HG02588 (cell line): ENCODE results near the gene PRR20C.
"Not testable (repeated sequence)": the region's sequence is repeated elsewhere in the genome, so short reads cannot be mapped to it uniquely, and the experiment has no call there.

Experiments used
- ATAC-seq: cut with Tn5 transposase; IDR thresholded peaks from one replicate; pipeline ENCODE4 v1.9.1; 2021; ENCODE audit warnings: mild to moderate bottlenecking, moderate library complexity; ENCODE audit not compliant: unreplicated experiment

The PRR20C gene

DNA sequence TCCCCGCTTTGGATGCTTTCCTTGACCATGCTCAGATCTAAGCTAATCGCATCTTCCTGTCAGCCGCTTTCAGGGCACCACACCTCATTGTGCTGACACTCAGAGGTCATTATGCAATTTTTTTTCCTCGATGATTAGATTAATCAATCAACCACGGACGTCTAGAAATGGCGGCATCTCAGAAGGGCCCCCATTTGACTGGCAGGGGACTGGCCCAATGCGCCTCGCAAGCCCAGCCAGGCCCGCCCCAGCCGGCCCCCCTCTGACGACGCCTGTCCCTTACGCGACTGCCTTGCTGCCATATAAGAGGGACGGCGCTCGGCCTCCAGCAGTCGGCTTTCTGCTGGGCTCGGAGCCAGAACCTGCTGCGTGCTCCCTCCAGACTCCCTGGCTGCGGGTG, at the start of gene PRR20C:
Gene PRR20C (plus strand): TSS at position 301 of the 400 bp plus-strand sequence. CDS start 387 bp downstream, outside the sequence.
- not testable (repeated sequence) for ATAC-seq

DNA sequence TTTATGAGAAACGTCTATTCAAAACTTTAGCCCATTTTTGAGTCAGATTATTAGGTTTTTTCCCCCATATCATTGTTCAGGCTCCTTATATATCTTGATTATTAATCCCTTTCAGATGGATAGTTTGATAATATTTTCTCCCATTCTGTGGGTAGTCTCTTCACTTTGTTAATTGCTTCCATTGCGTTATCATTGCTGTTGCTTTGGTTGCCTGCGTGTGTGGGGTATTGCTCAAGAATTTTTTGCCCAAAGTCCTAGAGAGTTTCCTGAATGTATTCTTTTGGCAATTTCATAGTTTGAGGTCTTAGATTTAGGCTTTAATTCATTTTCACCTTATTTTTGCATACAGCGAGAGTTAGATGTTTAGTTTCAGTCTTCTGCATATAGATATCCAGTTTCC, 38.9 kb upstream of the PRR20C start:
- ATAC-seq = no peak

DNA sequence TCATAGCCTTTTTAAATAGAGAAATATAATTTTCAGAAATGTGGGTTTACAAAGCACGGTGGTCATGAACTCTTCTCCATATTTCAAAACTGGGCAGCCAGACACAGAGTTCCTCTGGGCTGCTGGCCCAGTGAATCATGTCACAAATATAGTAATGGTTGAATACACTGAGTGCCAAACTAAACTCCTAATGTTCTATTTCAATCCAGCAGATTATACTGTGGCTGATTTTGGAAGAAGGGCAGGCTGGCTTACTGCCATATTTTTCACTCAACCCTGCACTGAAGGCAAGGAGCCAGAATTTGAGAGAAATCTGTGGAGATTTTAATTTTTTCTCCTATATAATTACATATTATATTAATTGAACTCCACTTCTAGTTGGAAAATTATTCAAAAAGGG, 30.2 kb upstream of the PRR20C start:
- ATAC-seq = no peak

DNA sequence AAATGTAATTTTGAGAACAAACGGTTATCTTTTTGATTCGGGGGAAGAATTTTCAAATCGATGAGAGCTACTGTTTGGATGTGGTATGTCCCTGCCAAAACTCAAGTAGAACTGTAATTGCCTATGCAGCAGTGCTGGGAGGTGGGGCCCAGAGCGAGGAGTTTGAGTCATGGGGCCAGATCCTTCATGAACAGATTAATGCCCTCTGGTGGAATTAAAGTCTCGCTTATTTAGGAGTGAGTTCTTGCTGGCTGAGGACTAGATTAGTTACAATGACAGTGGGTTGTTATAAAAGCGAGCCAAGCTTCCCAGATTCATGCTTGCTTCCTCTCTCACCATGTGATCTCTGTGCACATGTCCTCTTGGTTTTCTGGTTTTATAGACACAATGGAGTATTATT, 25.0 kb upstream of the PRR20C start:
- ATAC-seq = no peak

DNA sequence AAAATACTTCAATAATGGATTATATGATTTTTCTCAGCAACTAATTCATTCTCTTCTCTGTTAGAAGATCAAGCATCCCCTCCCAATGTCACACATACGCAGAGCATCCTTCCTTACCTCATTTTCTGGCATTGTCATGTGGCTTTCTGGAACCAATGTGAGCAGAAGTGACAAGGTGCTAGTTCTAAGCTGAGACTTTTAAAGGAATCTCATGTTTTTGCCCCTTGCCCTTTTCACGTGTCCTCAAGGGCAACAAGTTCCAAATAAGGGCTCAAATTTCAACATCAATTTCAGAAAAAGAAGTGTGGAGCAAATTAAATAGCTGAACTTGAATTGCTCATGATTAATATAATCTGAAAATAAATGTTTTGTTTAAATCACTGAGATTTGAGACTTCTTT, 17.8 kb upstream of the PRR20C start:
- ATAC-seq = no peak

DNA sequence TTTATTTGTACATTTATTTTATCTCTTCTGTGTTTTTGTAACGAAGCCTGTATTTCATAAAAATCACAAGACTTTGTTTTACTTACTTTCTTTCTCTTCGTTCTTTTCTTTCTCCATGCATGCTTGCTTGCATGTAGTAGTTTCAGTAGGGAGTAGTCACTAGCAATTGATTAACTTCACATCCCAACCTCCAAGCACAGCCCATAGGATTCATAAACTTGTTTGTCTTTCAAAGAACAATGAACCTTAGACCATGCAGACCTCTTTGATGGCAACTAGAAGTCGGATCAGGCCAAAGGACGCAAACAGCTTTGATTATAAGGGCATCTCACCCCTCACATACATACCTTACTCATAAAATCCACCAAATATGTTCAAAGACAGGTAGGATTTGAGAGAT, 16.3 kb upstream of the PRR20C start:
- no peak for ATAC-seq

DNA sequence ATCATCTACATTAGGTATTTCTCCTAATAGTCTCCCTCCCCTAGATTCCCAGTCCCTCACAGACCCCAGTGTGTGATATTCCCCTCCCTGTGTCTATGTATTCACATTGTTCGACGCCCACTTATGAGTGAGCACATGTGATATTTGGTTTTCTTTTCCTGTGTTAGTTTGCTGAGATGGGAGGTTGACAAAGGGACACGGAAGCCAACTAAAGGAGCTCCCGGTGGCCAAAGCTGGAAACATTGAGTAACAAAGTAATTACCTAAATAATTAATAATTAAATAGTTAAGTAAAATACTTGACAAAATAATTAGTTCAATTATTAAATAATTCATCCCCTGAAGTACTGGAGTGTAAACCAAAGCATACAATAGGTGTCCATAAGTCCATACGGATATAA, 14.9 kb upstream of the PRR20C start:
- ATAC-seq = no peak

DNA sequence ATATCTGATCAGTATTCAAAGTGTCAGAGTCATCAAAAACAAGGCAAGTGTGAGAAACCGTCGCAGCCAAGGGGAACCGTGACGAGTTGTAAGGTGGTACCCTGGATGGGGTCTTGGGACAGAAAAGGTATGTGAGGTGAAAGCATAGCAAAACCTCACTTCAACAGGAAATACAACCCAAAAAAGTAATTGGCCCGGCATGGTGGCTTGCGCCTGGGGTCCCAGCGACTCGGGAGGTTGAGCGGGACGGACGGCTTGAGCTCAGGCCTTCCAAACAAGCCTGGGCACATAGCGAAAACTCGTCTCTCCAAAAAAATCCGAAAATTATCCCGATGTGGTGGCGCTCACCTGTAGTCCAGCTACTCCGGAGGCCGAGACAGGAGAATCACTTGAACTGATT, 14.1 kb upstream of the PRR20C start:
- ATAC-seq = not testable (repeated sequence)

DNA sequence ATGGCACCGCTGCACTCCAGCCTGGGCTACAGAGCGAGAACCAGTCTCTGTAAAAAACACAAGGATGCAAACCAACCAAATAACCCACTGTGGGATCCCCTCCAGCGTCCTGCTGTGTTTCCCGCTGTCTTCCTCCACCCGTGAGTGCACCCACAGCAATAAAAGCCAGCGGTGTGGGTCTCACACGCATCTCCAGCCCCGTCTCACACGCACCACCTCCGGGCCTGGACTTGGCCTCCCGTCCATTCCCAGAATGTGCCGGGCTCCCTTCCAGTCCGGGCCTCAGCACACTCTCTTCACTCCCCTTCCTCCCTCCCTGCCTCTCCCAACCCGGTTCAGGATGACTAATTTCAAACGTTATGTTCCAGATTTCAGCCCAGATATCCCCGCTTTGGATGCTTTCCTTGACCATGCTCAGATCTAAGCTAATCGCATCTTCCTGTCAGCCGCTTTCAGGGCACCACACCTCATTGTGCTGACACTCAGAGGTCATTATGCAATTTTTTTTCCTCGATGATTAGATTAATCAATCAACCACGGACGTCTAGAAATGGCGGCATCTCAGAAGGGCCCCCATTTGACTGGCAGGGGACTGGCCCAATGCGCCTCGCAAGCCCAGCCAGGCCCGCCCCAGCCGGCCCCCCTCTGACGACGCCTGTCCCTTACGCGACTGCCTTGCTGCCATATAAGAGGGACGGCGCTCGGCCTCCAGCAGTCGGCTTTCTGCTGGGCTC, 13.5 kb upstream of the PRR20C start, which contains the start of gene PRR20A:
Gene PRR20A (plus strand): TSS at position 684 of the 734 bp plus-strand sequence. CDS start 387 bp downstream, outside the sequence.
- not testable (repeated sequence) for ATAC-seq

DNA sequence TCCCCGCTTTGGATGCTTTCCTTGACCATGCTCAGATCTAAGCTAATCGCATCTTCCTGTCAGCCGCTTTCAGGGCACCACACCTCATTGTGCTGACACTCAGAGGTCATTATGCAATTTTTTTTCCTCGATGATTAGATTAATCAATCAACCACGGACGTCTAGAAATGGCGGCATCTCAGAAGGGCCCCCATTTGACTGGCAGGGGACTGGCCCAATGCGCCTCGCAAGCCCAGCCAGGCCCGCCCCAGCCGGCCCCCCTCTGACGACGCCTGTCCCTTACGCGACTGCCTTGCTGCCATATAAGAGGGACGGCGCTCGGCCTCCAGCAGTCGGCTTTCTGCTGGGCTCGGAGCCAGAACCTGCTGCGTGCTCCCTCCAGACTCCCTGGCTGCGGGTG, 6.7 kb upstream of the PRR20C start, which contains the start of gene PRR20B:
Gene PRR20B (plus strand): TSS at position 301 of the 400 bp plus-strand sequence. CDS start 387 bp downstream, outside the sequence.
- ATAC-seq = not testable (repeated sequence)

DNA sequence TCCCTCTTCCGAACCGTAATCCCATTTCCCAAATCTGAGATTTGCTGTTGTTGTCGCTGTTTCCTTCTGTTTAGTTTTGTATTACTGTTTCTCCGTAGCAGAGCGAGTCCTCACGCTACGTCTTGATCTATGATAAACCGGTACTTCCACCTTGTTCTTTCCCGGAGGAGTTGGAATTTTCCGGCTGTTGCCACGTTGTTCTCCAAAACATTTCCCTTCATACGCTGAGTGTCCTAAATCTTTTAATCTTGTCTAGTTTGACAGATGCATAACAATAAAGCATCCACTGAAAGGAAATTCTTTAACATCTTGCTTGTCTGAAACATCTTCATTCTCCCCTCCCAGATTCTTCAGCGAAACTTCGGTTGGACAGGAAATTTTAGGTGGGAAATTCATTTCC, 5.8 kb upstream of the PRR20C start:
- not testable (repeated sequence) for ATAC-seq

DNA sequence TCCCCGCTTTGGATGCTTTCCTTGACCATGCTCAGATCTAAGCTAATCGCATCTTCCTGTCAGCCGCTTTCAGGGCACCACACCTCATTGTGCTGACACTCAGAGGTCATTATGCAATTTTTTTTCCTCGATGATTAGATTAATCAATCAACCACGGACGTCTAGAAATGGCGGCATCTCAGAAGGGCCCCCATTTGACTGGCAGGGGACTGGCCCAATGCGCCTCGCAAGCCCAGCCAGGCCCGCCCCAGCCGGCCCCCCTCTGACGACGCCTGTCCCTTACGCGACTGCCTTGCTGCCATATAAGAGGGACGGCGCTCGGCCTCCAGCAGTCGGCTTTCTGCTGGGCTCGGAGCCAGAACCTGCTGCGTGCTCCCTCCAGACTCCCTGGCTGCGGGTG, 6.5 kb downstream of the PRR20C start, which contains the start of gene PRR20D:
Gene PRR20D (plus strand): TSS at position 301 of the 400 bp plus-strand sequence. CDS start 387 bp downstream, outside the sequence.
- ATAC-seq = not testable (repeated sequence)

DNA sequence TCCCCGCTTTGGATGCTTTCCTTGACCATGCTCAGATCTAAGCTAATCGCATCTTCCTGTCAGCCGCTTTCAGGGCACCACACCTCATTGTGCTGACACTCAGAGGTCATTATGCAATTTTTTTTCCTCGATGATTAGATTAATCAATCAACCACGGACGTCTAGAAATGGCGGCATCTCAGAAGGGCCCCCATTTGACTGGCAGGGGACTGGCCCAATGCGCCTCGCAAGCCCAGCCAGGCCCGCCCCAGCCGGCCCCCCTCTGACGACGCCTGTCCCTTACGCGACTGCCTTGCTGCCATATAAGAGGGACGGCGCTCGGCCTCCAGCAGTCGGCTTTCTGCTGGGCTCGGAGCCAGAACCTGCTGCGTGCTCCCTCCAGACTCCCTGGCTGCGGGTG, 13.0 kb downstream of the PRR20C start, which contains the start of gene PRR20E:
Gene PRR20E (plus strand): TSS at position 301 of the 400 bp plus-strand sequence. CDS start 387 bp downstream, outside the sequence.
- ATAC-seq = not testable (repeated sequence)

DNA sequence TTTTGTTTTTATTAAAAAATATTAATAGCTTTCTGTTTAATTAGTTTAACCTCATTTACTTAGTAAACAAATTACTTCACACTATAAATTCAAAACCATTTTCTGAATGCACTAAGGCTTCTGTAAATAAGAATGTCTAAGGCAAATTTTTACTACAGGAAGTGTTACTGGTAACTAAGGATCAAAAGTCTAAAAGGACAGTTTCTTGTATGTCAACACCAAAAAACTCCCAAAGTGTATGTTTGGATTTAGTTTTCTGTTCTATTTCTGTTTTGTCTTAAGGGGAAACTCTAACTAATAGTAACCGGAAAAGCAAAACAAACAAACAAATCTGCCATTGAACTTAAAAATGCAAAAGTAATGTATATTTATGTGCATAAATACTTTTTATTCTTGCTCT, 37.8 kb downstream of the PRR20C start:
- ATAC-seq = no peak
